PFSK-1 (cell line): Measurements from ENCODE around the gene SHH.

Experiments
- FOXP2 ChIP-seq: optimal IDR thresholded peaks from 2 replicates; pipeline ENCODE3; 2011; ENCODE audit warnings: borderline replicate concordance, control low read depth, inconsistent platforms; ENCODE audit not compliant: insufficient read depth; ENCODE audit errors: extremely low read length, extremely low read depth
- POLR2AphosphoS5 ChIP-seq: IDR thresholded peaks from 2 replicates; pipeline ENCODE4 v1.6.1; 2012; ENCODE audit warnings: low read depth, mild to moderate bottlenecking, control low read depth, low read length, moderate library complexity
- REST ChIP-seq, 2 experiments: IDR thresholded peaks; 2 replicates each; pipeline versions ENCODE4 v1.6.1 to v1.8.0; 2011 to 2012; ENCODE audit warnings: low read depth in 2 of 2, low read length in 2 of 2, control low read depth in 1 of 2, inconsistent platforms in 1 of 2, mild to moderate bottlenecking in 1 of 2, moderate library complexity in 1 of 2; ENCODE audit not compliant: insufficient read depth in 1 of 2
- SIN3A ChIP-seq: IDR thresholded peaks from 2 replicates; pipeline ENCODE4 v1.6.1; 2012; ENCODE audit warnings: mild to moderate bottlenecking, low read length, moderate library complexity, borderline replicate concordance; ENCODE audit not compliant: insufficient read depth
- TAF1 ChIP-seq: IDR thresholded peaks from 2 replicates; pipeline ENCODE4 v1.6.1; 2012; ENCODE audit warnings: low read length, control low read depth, borderline replicate concordance; ENCODE audit not compliant: insufficient read depth

- no peak for TF ChIP-seq POLR2AphosphoS5
- TF ChIP-seq SIN3A: no peak
- TF ChIP-seq TAF1: no peak
- no peak for TF ChIP-seq REST (IDR thresholded peaks at IDR 0.05; ENCODE audit: insufficient read depth in 1 of 2, low read depth in 2 of 2, low read length in 2 of 2)
- no peak for TF ChIP-seq FOXP2
Observed at GRCh38 chr7:155829796-155830470, 17.7 kb upstream of the SHH start.
